H9 (cell line): ENCODE data around the gene VASN. TPM values are rescaled to one million over a fixed set of nuclear protein-coding genes. Genes with fewer than 3 reads are reported as not detected.

ENCODE experiments used
- DNase-seq: peaks from one replicate; pipeline ENCODE4 v3.0.0-alpha.2; 2017
- H2AFZ ChIP-seq: one replicate; pipeline ENCODE4 v1.6.1; 2013; ENCODE audit warnings: mild to moderate bottlenecking, low read length, control low read depth, moderate library complexity
- H2AK5ac ChIP-seq: 2 replicates; pipeline ENCODE4 v1.6.1; 2013; ENCODE audit warnings: low read length, control low read depth, mixed read lengths; ENCODE audit not compliant: insufficient read length
- H2BK120ac ChIP-seq: one replicate; pipeline ENCODE4 v1.6.1; 2013; ENCODE audit warnings: low read depth, mild to moderate bottlenecking, low read length, control low read depth, inconsistent platforms; ENCODE audit not compliant: poor library complexity, severe bottlenecking
- H2BK12ac ChIP-seq: 2 replicates; pipeline ENCODE4 v1.6.1; 2013; ENCODE audit warnings: low read length, control low read depth, mixed read lengths, low read depth; ENCODE audit not compliant: insufficient read length
- H2BK15ac ChIP-seq: 2 replicates; pipeline ENCODE4 v1.6.1; 2013; ENCODE audit warnings: low read depth, low read length, control low read depth
- H2BK20ac ChIP-seq: one replicate; pipeline ENCODE4 v1.6.1; 2013; ENCODE audit warnings: low read depth, mild to moderate bottlenecking, low read length, control low read depth, inconsistent platforms; ENCODE audit not compliant: poor library complexity, severe bottlenecking
- H2BK5ac ChIP-seq: 2 replicates; pipeline ENCODE4 v1.6.1; 2013; ENCODE audit warnings: low read length, control low read depth, mixed read lengths; ENCODE audit not compliant: insufficient read length
- H3K14ac ChIP-seq: 2 replicates; pipeline ENCODE4 v1.6.1; 2013; ENCODE audit warnings: low read length, control low read depth; ENCODE audit not compliant: insufficient read depth
- H3K18ac ChIP-seq: 2 replicates; pipeline ENCODE4 v1.6.1; 2013; ENCODE audit warnings: low read depth, mild to moderate bottlenecking, mixed read lengths, low read length, control low read depth; ENCODE audit not compliant: insufficient read length
- H3K23ac ChIP-seq: 2 replicates; pipeline ENCODE4 v1.6.1; 2013; ENCODE audit warnings: low read length, control low read depth, mixed read lengths, low read depth; ENCODE audit not compliant: insufficient read length
- H3K23me2 ChIP-seq: 2 replicates; pipeline ENCODE4 v1.6.1; 2013; ENCODE audit warnings: low read depth, mild to moderate bottlenecking, mixed read lengths, low read length, control low read depth; ENCODE audit not compliant: insufficient read length, poor library complexity, severe bottlenecking
- H3K27ac ChIP-seq: 2 replicates; pipeline ENCODE4 v1.5.1; 2013; ENCODE audit warnings: low read length, control low read depth, mixed read lengths, low read depth; ENCODE audit not compliant: insufficient read length
- H3K27me3 ChIP-seq: 2 replicates; pipeline ENCODE4 v1.6.1; 2013; ENCODE audit warnings: low read length, control low read depth, inconsistent platforms; ENCODE audit not compliant: insufficient read depth
- H3K4ac ChIP-seq: 2 replicates; pipeline ENCODE4 v1.6.1; 2013; ENCODE audit warnings: low read depth, mild to moderate bottlenecking, control low read depth, inconsistent platforms, low read length, moderate library complexity
- H3K4me1 ChIP-seq: 2 replicates; pipeline ENCODE4 v1.6.1; 2013; ENCODE audit warnings: low read length, control low read depth, inconsistent platforms; ENCODE audit not compliant: insufficient read depth
- H3K4me2 ChIP-seq: 2 replicates; pipeline ENCODE4 v1.6.1; 2013; ENCODE audit warnings: low read length, control low read depth, mixed read lengths; ENCODE audit not compliant: insufficient read length, insufficient read depth
- H3K56ac ChIP-seq: 2 replicates; pipeline ENCODE4 v1.6.1; 2013; ENCODE audit warnings: low read depth, mild to moderate bottlenecking, mixed read lengths, low read length, control low read depth; ENCODE audit not compliant: insufficient read length
- H3K79me1 ChIP-seq: 2 replicates; pipeline ENCODE4 v1.6.1; 2013; ENCODE audit warnings: low read depth, mild to moderate bottlenecking, moderate library complexity, low read length, control low read depth, inconsistent platforms; ENCODE audit not compliant: insufficient read depth, poor library complexity, severe bottlenecking
- H3K79me2 ChIP-seq: 2 replicates; pipeline ENCODE4 v1.6.1; 2013; ENCODE audit warnings: low read length, control low read depth, inconsistent platforms; ENCODE audit not compliant: insufficient read depth
- H3K9ac ChIP-seq: 2 replicates; pipeline ENCODE4 v1.6.1; 2013; ENCODE audit warnings: low read length, control low read depth, mixed read lengths; ENCODE audit not compliant: insufficient read length; ENCODE audit errors: extremely low read depth
- H3K9me3 ChIP-seq: one replicate; pipeline ENCODE4 v1.6.1; 2013; ENCODE audit warnings: low read depth, low read length, inconsistent platforms; ENCODE audit not compliant: control insufficient read depth
- H3T11ph ChIP-seq: one replicate; pipeline ENCODE4 v1.6.1; 2013; ENCODE audit warnings: mild to moderate bottlenecking, low read length, control low read depth, inconsistent platforms
- H4K20me1 ChIP-seq: one replicate; pipeline ENCODE4 v1.6.1; 2013; ENCODE audit not compliant: control insufficient read depth, insufficient read length, insufficient read depth
- H4K5ac ChIP-seq: 2 replicates; pipeline ENCODE4 v1.6.1; 2013; ENCODE audit warnings: low read depth, mild to moderate bottlenecking, mixed read lengths, low read length, control low read depth; ENCODE audit not compliant: insufficient read length
- H4K8ac ChIP-seq: replicated peaks from 2 replicates; pipeline ENCODE4 v1.6.1; 2013; ENCODE audit warnings: low read length, control low read depth, mixed read lengths, low read depth; ENCODE audit not compliant: insufficient read length
- H4K91ac ChIP-seq: 2 replicates; pipeline ENCODE4 v1.6.1; 2013; ENCODE audit warnings: low read depth, mild to moderate bottlenecking, moderate library complexity, mixed read lengths, low read length, control low read depth; ENCODE audit not compliant: insufficient read length
- H3K27ac Mint-ChIP-seq, 3 experiments: 2 replicates in 2 of 3; 3 replicates in 1 of 3; pipeline ENCODE4 v1.8.0; 2020 to 2021; ENCODE audit warnings: mixed read lengths in 3 of 3, mild to moderate bottlenecking in 1 of 3, moderate library complexity in 1 of 3
- H3K27me3 Mint-ChIP-seq: 2 replicates; pipeline ENCODE4 v1.8.0; 2021; ENCODE audit warnings: low read depth, mild to moderate bottlenecking, moderate library complexity, mixed read lengths
- H3K36me3 Mint-ChIP-seq, 3 experiments: 2 replicates in 2 of 3; 3 replicates in 1 of 3; pipeline ENCODE4 v1.8.0; 2020 to 2021; ENCODE audit warnings: low read depth in 3 of 3, mixed read lengths in 3 of 3; ENCODE audit not compliant: insufficient read depth in 1 of 3
- H3K4me1 Mint-ChIP-seq, 2 experiments: 2 replicates each; pipeline ENCODE4 v1.8.0; 2020; ENCODE audit warnings: mixed read lengths in 2 of 2
- H3K4me3 Mint-ChIP-seq, 2 experiments: 2 replicates in 1 of 2; 3 replicates in 1 of 2; pipeline ENCODE4 v1.8.0; 2020 to 2021; ENCODE audit warnings: mild to moderate bottlenecking in 2 of 2, mixed read lengths in 2 of 2, moderate library complexity in 1 of 2
- H3K9me3 Mint-ChIP-seq, 2 experiments: 2 replicates in 1 of 2; 3 replicates in 1 of 2; pipeline ENCODE4 v1.8.0; 2020; ENCODE audit warnings: mild to moderate bottlenecking in 2 of 2, mixed read lengths in 2 of 2, moderate library complexity in 1 of 2
- CTCF ChIP-seq: fragments of 200-600 bp; sonication (generic); conservative IDR thresholded peaks from 3 replicates; pipeline ENCODE4 v1.8.0; 2021; ENCODE audit warnings: antibody characterized with exemption, mild to moderate bottlenecking
- WGBS: extraction: QIAGEN DNeasy Blood & Tissue Kit; methylation state at CpG from one replicate; pipeline ENCODE4 v1.1.7; 2013; ENCODE audit warnings: missing lambda C conversion rate, low lambda C conversion rate, mixed read lengths; ENCODE audit not compliant: insufficient read length; ENCODE audit errors: extremely low coverage; 5-methylcytosine and 5-hydroxymethylcytosine counted together
- total RNA-seq: library from RNA; stranded (reverse); gene quantifications from 2 replicates; pipeline ENCODE4 v1.2.1, GENCODE V29; 2021

The VASN gene
- total RNA-seq, 1 experiment from 2014 or later: 11.0 TPM

- H4K5ac ChIP-seq: no peak overlapping the region
- no peaks in the 10 kb centered on the region for H3K27me3 ChIP-seq
- no peak overlapping the region for H3K14ac ChIP-seq
- peaks cover 7% of the 10 kb centered on the region for H3K79me1 ChIP-seq
- H3K4me1 Mint-ChIP-seq: peaks cover 6% of the 10 kb centered on the region in 2 experiments
- H3K4me1 ChIP-seq: no peaks in the 10 kb centered on the region
- H3K9me3 ChIP-seq: no peaks in the 10 kb centered on the region
- no peak overlapping the region; a peak in 1 of 5 replicates for H3K4me3 Mint-ChIP-seq
- no peak overlapping the region for H4K8ac ChIP-seq
- H2BK5ac ChIP-seq: no peak overlapping the region
- H3K4me2 ChIP-seq: no peak overlapping the region
- no peak overlapping the region for H3K9ac ChIP-seq
- H2BK15ac ChIP-seq: no peak overlapping the region
- H3T11ph ChIP-seq: no peak overlapping the region
- peaks cover 9 to 11% of the 10 kb centered on the region in 2 experiments for H3K9me3 Mint-ChIP-seq
- no peak overlapping the region for H2BK20ac ChIP-seq
- no peak overlapping the region for H2BK120ac ChIP-seq
- no peak overlapping the region for H4K91ac ChIP-seq
- no peak overlapping the region for H3K56ac ChIP-seq
- no peak overlapping the region for H3K27ac Mint-ChIP-seq
- no peak for DNase-seq
- no peak overlapping the region for H3K27ac ChIP-seq
- no peak overlapping the region for H3K23ac ChIP-seq
- WGBS: no CpG with 5 or more reads among the region's 5 CpGs
- peaks cover 20 to 27% (median 23%) of the 10 kb centered on the region in 3 experiments for H3K36me3 Mint-ChIP-seq
- no peak overlapping the region for H2AK5ac ChIP-seq
- H2BK12ac ChIP-seq: no peak overlapping the region
- no peak overlapping the region for H3K4ac ChIP-seq
- no peaks in the 10 kb centered on the region; the same call in none of the 2 replicates for H3K27me3 Mint-ChIP-seq
- no peaks in the 10 kb centered on the region for H3K23me2 ChIP-seq
- TF ChIP-seq CTCF: no peak
- H4K20me1 ChIP-seq: no peaks in the 10 kb centered on the region
- no peak overlapping the region for H2AFZ ChIP-seq
- peaks cover 14% of the 10 kb centered on the region; the same call in 1 of the 2 replicates for H3K79me2 ChIP-seq
- H3K18ac ChIP-seq: no peak overlapping the region
Observed at GRCh38 chr16:4349332-4349731, 22.3 kb upstream of the VASN start.
